Naive thymus-derived CD4-positive, alpha-beta T cell (primary cell): ENCODE measurements around the gene ZNF90. TPM values are rescaled to one million over a fixed set of nuclear protein-coding genes. Genes with fewer than 3 reads are reported as not detected.

Experiments
- ATAC-seq: fragments of 150-1000 bp; cut with Tn5 transposase; 2 replicates; pipeline ENCODE4 v1.10.0; 2021; ENCODE audit warnings: mild to moderate bottlenecking, moderate library complexity
- CTCF ChIA-PET: fragments of 350-600 bp; sonication (Branson Sonifier 250); formaldehyde crosslinking; loops from one replicate; lab custom pipeline; 2021; ENCODE audit warnings: antibody characterized with exemption; lab: Charles Lee
- POLR2A ChIA-PET: fragments of 350-600 bp; sonication (Branson Sonifier 250); formaldehyde crosslinking; loops from one replicate; lab custom pipeline; 2021; ENCODE audit warnings: antibody characterized with exemption, inconsistent platforms; lab: Charles Lee
- DNase-seq, 9 donors: peaks; one replicate each; pipeline versions ENCODE4 v3.0.0 to v3.0.0-alpha.2; 2020 to 2022; ENCODE audit warnings: mixed read lengths in 1 of 9
- H3K27ac ChIP-seq: one replicate; pipeline ENCODE4 v1.7.0; 2013; ENCODE audit warnings: mild to moderate bottlenecking, low read depth, low read length, moderate library complexity
- H3K27me3 ChIP-seq, 2 donors: one replicate each; pipeline ENCODE4 v1.7.0; 2013; ENCODE audit warnings: low read length in 2 of 2, mild to moderate bottlenecking in 2 of 2, moderate library complexity in 2 of 2; ENCODE audit not compliant: control insufficient read depth in 2 of 2, insufficient read depth in 2 of 2
- H3K36me3 ChIP-seq, 3 experiments: 1 replicate in 2 of 3; 2 replicates in 1 of 3; pipeline ENCODE4 v1.7.0; 2013; ENCODE audit warnings: low read length in 3 of 3, mild to moderate bottlenecking in 3 of 3, moderate library complexity in 1 of 3; ENCODE audit not compliant: insufficient read depth in 3 of 3, control insufficient read depth in 2 of 3
- H3K4me1 ChIP-seq, 2 donors: one replicate each; pipeline ENCODE4 v1.7.0; 2013; ENCODE audit warnings: low read length in 2 of 2, mild to moderate bottlenecking in 2 of 2, moderate library complexity in 1 of 2; ENCODE audit not compliant: control insufficient read depth in 2 of 2, insufficient read depth in 2 of 2
- H3K4me3 ChIP-seq: 2 replicates; pipeline ENCODE4 v1.7.0; 2013; ENCODE audit warnings: mild to moderate bottlenecking, low read length
- H3K9me3 ChIP-seq, 3 experiments: 1 replicate in 2 of 3; 2 replicates in 1 of 3; pipeline ENCODE4 v1.7.0; 2013; ENCODE audit warnings: low read length in 3 of 3; ENCODE audit not compliant: control insufficient read depth in 2 of 3
- H3K27ac Mint-ChIP-seq, 9 donors: one replicate each; pipeline ENCODE4 v1.8.0; 2020 to 2022; ENCODE audit warnings: mixed read lengths in 9 of 9, mild to moderate bottlenecking in 8 of 9, moderate library complexity in 5 of 9, inconsistent platforms in 2 of 9
- H3K27me3 Mint-ChIP-seq, 5 donors: one replicate each; pipeline ENCODE4 v1.8.0; 2021 to 2022; ENCODE audit warnings: mixed read lengths in 5 of 5, mild to moderate bottlenecking in 1 of 5
- H3K36me3 Mint-ChIP-seq, 5 donors: one replicate each; pipeline ENCODE4 v1.8.0; 2020 to 2022; ENCODE audit warnings: mixed read lengths in 5 of 5, mild to moderate bottlenecking in 3 of 5, inconsistent platforms in 1 of 5
- H3K4me1 Mint-ChIP-seq, 7 donors: one replicate each; pipeline ENCODE4 v1.8.0; 2020 to 2022; ENCODE audit warnings: mixed read lengths in 7 of 7, mild to moderate bottlenecking in 3 of 7, inconsistent platforms in 1 of 7
- H3K4me3 Mint-ChIP-seq, 10 donors: one replicate each; pipeline ENCODE4 v1.8.0; 2020 to 2022; ENCODE audit warnings: mild to moderate bottlenecking in 10 of 10, mixed read lengths in 10 of 10, moderate library complexity in 6 of 10, inconsistent platforms in 2 of 10
- H3K9me3 Mint-ChIP-seq, 11 donors: one replicate each; pipeline ENCODE4 v1.8.0; 2020 to 2022; ENCODE audit warnings: mixed read lengths in 11 of 11, mild to moderate bottlenecking in 4 of 11, inconsistent platforms in 1 of 11, moderate library complexity in 1 of 11
- intact Hi-C, 2 donors: fragments of 100-400 bp; cut with micrococcal nuclease; formaldehyde crosslinking; loops; one replicate each; pipeline ENCODE4 v1.15.1; 2023
- polyA plus RNA-seq, 2 donors: library from polyadenylated mRNA; unstranded; fragments of 300-500 nt; fragmentation: Illumina TruSeq; gene quantifications; one replicate each; pipeline ENCODE4 v1.2.3, GENCODE V29; 2021
- total RNA-seq, 6 experiments: library from RNA in 5 of 6; stranded (reverse) in 5 of 6; gene quantifications; 1 replicate in 5 of 6; 2 replicates in 1 of 6; pipeline ENCODE4 v1.2.3 and lab custom pipeline; 2021 to 2026

The ZNF90 gene
- total RNA-seq (1 to 10 TPM; 3.4 to 7.7 (median 4.5) TPM), polyA plus RNA-seq (1 to 10 TPM; 1.8 to 2.4 TPM), total RNA-seq (lab: John Stamatoyannopoulos, UW) (3.5 reads per million, percentile 18 among the genes with 10 or more reads in this experiment)

GRCh38 chr19:20077791-20078463 is at the start of gene ZNF90:
Gene ZNF90 (plus strand): TSS chr19:20078000. CDS start chr19:20078133, 133 bp downstream.
- H3K27ac Mint-ChIP-seq, result peak within 1 kb of the TSS; percentile 31 to 82 (median 54)
- DNase-seq, result peak; percentile 57 to 90 (median 84)
- Histone ChIP-seq H3K9me3 (no peaks in the 10 kb centered on the region), H3K36me3 (no peaks in the 10 kb centered on the region), H3K4me1 (peaks cover 4 to 8% of the 10 kb centered on the region in 2 donors), H3K4me3 (peak within 1 kb of the TSS; percentile 86), H3K27me3 (no peaks in the 10 kb centered on the region), H3K27ac (no peak within 1 kb of the TSS)
- intact Hi-C loops, result loop anchor here in 1 of 2 donors (1.0 to 10.0 kb wide), 8 partner anchors 26 to 1759 kb away; partner anchors contain the start of genes ZNF429, ZNF43, ZNF486 and ZNF66
- ChIA-PET CTCF (no interaction called here), POLR2A (interaction anchor here (0.7 to 1.9 kb wide), 8 partner anchors 15 to 583 kb away, joined by 3 to 11 read pairs (median 4); partner anchors contain the start of genes ZNF486, ZNF626, ZNF682 and ZNF737)
- peak within 1 kb of the TSS; percentile 86 to 89 (median 88) for H3K4me3 Mint-ChIP-seq
- no peaks in the 10 kb centered on the region for H3K27me3 Mint-ChIP-seq
- ATAC-seq, result peak; percentile 99
- peaks cover 7 to 33% (median 20%) of the 10 kb centered on the region in 5 donors for H3K36me3 Mint-ChIP-seq
- H3K9me3 Mint-ChIP-seq, result peaks cover 0 to 45% (median 6%) of the 10 kb centered on the region in 11 donors
- H3K4me1 Mint-ChIP-seq, result peaks cover 0 to 27% (median 14%) of the 10 kb centered on the region in 7 donors

GRCh38 chr19:20028611-20029010 is 49.2 kb upstream of the ZNF90 start:
- H3K27me3 Mint-ChIP-seq, result no peaks in the 10 kb centered on the region
- H3K36me3 ChIP-seq, result peaks cover 0 to 21% (median 0%) of the 10 kb centered on the region in 3 experiments
- H3K27ac Mint-ChIP-seq, result no peak overlapping the region
- peaks cover 4 to 60% (median 50%) of the 10 kb centered on the region in 5 donors for H3K36me3 Mint-ChIP-seq
- no peaks in the 10 kb centered on the region for H3K4me1 ChIP-seq
- CTCF ChIA-PET, result no interaction called here
- H3K9me3 ChIP-seq, result no peaks in the 10 kb centered on the region
- peaks cover 0 to 10% (median 0%) of the 10 kb centered on the region in 7 donors for H3K4me1 Mint-ChIP-seq
- peaks cover 0 to 16% (median 0%) of the 10 kb centered on the region in 11 donors for H3K9me3 Mint-ChIP-seq
- DNase-seq (no peak), ATAC-seq (no peak)
- intact Hi-C loops, result no loop called here
- POLR2A ChIA-PET, result interaction anchor here (0.8 kb wide), 1 partner anchor 24 kb away, joined by 3 read pairs; no protein-coding TSS in a partner anchor
- no peak overlapping the region for H3K4me3 Mint-ChIP-seq
- H3K27me3 ChIP-seq, result no peaks in the 10 kb centered on the region
- no peak overlapping the region for H3K4me3 ChIP-seq
- no peak overlapping the region for H3K27ac ChIP-seq

GRCh38 chr19:20035935-20036334 is 41.9 kb upstream of the ZNF90 start:
- Histone ChIP-seq H3K36me3 (peaks cover 0 to 7% (median 0%) of the 10 kb centered on the region in 3 experiments), H3K4me1 (no peaks in the 10 kb centered on the region), H3K27me3 (no peaks in the 10 kb centered on the region), H3K9me3 (no peaks in the 10 kb centered on the region), H3K27ac (no peak overlapping the region), H3K4me3 (no peak overlapping the region)
- H3K27me3 Mint-ChIP-seq, result no peaks in the 10 kb centered on the region
- ATAC-seq (no peak), DNase-seq (no peak)
- H3K4me1 Mint-ChIP-seq, result peaks cover 5 to 42% (median 25%) of the 10 kb centered on the region in 7 donors
- H3K9me3 Mint-ChIP-seq, result peaks cover 0 to 20% (median 0%) of the 10 kb centered on the region in 11 donors
- H3K36me3 Mint-ChIP-seq, result peaks cover 0 to 41% (median 25%) of the 10 kb centered on the region in 5 donors
- POLR2A ChIA-PET, result no interaction called here
- CTCF ChIA-PET, result no interaction called here
- intact Hi-C loops, result loop anchor here (10.0 kb wide), 3 partner anchors 131 to 1819 kb away; partner anchors contain the start of genes ATP13A1 (in 1 of the 2), ZNF101 (in 1 of the 2) and ZNF93 (in 1 of the 2)
- H3K4me3 Mint-ChIP-seq, result no peak overlapping the region
- H3K27ac Mint-ChIP-seq, result no peak overlapping the region

GRCh38 chr19:20038358-20039202 is 39.2 kb upstream of the ZNF90 start:
- Histone ChIP-seq H3K36me3 (peaks cover 0 to 4% (median 0%) of the 10 kb centered on the region in 3 experiments), H3K27me3 (no peaks in the 10 kb centered on the region), H3K9me3 (no peaks in the 10 kb centered on the region), H3K4me1 (no peaks in the 10 kb centered on the region), H3K27ac (peak overlapping the region; percentile 81), H3K4me3 (peak overlapping the region; percentile 90)
- intact Hi-C loops, result loop anchor here (1.0 to 10.0 kb wide), 12 partner anchors 14 to 1816 kb away; partner anchors contain the start of genes ATP13A1 (in 1 of the 2), ZNF100 (in 1 of the 2), ZNF101 (in 1 of the 2) and ZNF430 (in 1 of the 2)
- peaks cover 0 to 21% (median 0%) of the 10 kb centered on the region in 11 donors for H3K9me3 Mint-ChIP-seq
- ChIA-PET POLR2A (interaction anchor here (0.7 to 3.4 kb wide), 10 partner anchors 13 to 1813 kb away, joined by 3 to 32 read pairs (median 4); partner anchors contain the start of genes ZNF253, ZNF43, ZNF430 and ZNF486), CTCF (interaction anchor here (0.6 kb wide), 1 partner anchor 505 kb away, joined by 3 read pairs; no protein-coding TSS in a partner anchor)
- no peaks in the 10 kb centered on the region for H3K27me3 Mint-ChIP-seq
- ATAC-seq, result peak; percentile 4
- peak overlapping the region; percentile 60 to 97 (median 94) for H3K27ac Mint-ChIP-seq
- peaks cover 0 to 24% (median 7%) of the 10 kb centered on the region in 5 donors for H3K36me3 Mint-ChIP-seq
- peaks cover 5 to 33% (median 25%) of the 10 kb centered on the region in 7 donors for H3K4me1 Mint-ChIP-seq
- peak in 5 of 9 donors; percentile 12 to 53 (median 45) for DNase-seq
- H3K4me3 Mint-ChIP-seq, result peak overlapping the region; percentile 92 to 99 (median 96)

GRCh38 chr19:20039203-20039723 is 38.5 kb upstream of the ZNF90 start, which contains the start of gene ZNF682:
Gene ZNF682 (minus strand): TSS chr19:20039505. CDS start chr19:20039345, 160 bp downstream.
- peaks cover 0 to 5% (median 0%) of the 10 kb centered on the region in 5 donors for H3K27me3 Mint-ChIP-seq
- CTCF ChIA-PET, result interaction anchor here (1.1 kb wide), 1 partner anchor 128 kb away, joined by 3 read pairs; the partner anchor contains the start of gene ZNF486
- POLR2A ChIA-PET, result interaction anchor here (0.8 to 3.4 kb wide), 10 partner anchors 12 to 1813 kb away, joined by 3 to 32 read pairs (median 4); partner anchors contain the start of genes ZNF253, ZNF429, ZNF43 and ZNF430
- Histone ChIP-seq H3K4me3 (peak within 1 kb of the TSS; percentile 90), H3K27me3 (no peaks in the 10 kb centered on the region), H3K36me3 (peaks cover 0 to 4% (median 0%) of the 10 kb centered on the region in 3 experiments), H3K27ac (peak within 1 kb of the TSS; percentile 81), H3K4me1 (no peaks in the 10 kb centered on the region), H3K9me3 (no peaks in the 10 kb centered on the region)
- H3K4me1 Mint-ChIP-seq, result peaks cover 5 to 27% (median 25%) of the 10 kb centered on the region in 7 donors
- peaks cover 0 to 17% (median 0%) of the 10 kb centered on the region in 11 donors for H3K9me3 Mint-ChIP-seq
- peaks cover 0 to 17% (median under 1%) of the 10 kb centered on the region in 5 donors for H3K36me3 Mint-ChIP-seq
- DNase-seq (peak; percentile 83 to 96 (median 94)), ATAC-seq (peak; percentile 100)
- peak within 1 kb of the TSS; percentile 92 to 99 (median 96) for H3K4me3 Mint-ChIP-seq
- peak within 1 kb of the TSS; percentile 86 to 98 (median 94) for H3K27ac Mint-ChIP-seq
- intact Hi-C loops, result loop anchor here (1.0 to 10.0 kb wide), 12 partner anchors 13 to 1816 kb away; partner anchors contain the start of genes ATP13A1 (in 1 of the 2), ZNF100 (in 1 of the 2), ZNF101 (in 1 of the 2) and ZNF430 (in 1 of the 2)
